ENCODE data around the gene FTCD.

DNA sequence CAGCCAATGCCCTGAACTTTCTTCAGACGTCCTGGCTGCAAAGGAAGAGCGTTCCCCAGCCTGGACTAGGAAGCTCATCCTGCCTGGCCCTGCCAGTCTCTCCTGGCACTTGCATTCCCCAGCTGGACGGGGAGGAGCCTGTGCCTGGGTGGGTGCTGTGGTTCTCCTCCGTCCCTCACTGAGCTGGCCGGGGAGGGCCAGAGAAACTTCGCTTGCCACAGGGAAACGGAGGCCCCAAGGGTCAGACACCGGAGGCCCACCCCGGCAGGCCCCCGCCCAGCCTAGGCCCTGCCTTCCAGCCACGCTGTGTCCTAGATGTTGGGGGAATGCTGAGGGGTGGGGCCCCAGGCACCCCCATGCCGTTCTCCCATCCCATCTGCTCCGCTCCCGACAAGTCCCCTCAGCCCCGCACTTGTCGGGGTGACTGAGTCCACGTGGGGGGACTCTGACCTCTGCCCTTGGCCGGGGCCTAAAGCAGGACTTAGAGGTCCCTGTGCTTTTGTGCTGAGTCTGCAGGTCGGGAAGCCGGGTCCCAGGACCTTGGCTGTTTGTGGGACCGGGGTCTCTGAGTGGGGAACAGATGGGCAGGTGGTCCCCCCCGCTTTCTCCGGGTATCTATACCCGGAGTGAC, 4.8 kb downstream of the FTCD start:
- no peak for TF ChIP-seq POLR2A (IDR thresholded peaks at IDR 0.05; ENCODE audit: low read depth, low read length)
- no peak for TF ChIP-seq TAF1 (IDR thresholded peaks at IDR 0.05; ENCODE audit: low read depth, low read length)
